Adrenal gland (tissue), 5 donors: ENCODE measurements around the gene CHRDL1.

Experiments used
- CTCF ChIP-seq, 6 experiments: fragments of 450-650 bp in 4 of 6; fragments of 200-600 bp in 2 of 6; sonication (generic) in 1 of 6; IDR thresholded peaks; 1 replicate in 5 of 6; 2 replicates in 1 of 6; pipeline versions ENCODE4 v1.5.1 to v1.8.0; 2016 to 2021; ENCODE audit warnings: antibody characterized with exemption in 6 of 6, mild to moderate bottlenecking in 2 of 6, moderate library complexity in 1 of 6
- POLR2A ChIP-seq, 2 donors: fragments of 450-650 bp; IDR thresholded peaks; one replicate each; pipeline ENCODE4 v1.6.1; 2017; ENCODE audit warnings: antibody characterized with exemption in 2 of 2, mild to moderate bottlenecking in 2 of 2, moderate library complexity in 1 of 2
- donor health status: DM: no; HTN: no; CAD: no.

- no peak for TF ChIP-seq CTCF (IDR thresholded peaks at IDR 0.05)
- no peak for TF ChIP-seq POLR2A (IDR thresholded peaks at IDR 0.05)
Observed at GRCh38 chrX:110758781-110759422, 36.7 kb downstream of the CHRDL1 start.
